ENCODE data around the gene ZMIZ2.
"Not testable (repeated sequence)": the region's sequence is repeated elsewhere in the genome, so short reads cannot be mapped to it uniquely, and the experiment has no call there.

The ZMIZ2 gene, protein sequence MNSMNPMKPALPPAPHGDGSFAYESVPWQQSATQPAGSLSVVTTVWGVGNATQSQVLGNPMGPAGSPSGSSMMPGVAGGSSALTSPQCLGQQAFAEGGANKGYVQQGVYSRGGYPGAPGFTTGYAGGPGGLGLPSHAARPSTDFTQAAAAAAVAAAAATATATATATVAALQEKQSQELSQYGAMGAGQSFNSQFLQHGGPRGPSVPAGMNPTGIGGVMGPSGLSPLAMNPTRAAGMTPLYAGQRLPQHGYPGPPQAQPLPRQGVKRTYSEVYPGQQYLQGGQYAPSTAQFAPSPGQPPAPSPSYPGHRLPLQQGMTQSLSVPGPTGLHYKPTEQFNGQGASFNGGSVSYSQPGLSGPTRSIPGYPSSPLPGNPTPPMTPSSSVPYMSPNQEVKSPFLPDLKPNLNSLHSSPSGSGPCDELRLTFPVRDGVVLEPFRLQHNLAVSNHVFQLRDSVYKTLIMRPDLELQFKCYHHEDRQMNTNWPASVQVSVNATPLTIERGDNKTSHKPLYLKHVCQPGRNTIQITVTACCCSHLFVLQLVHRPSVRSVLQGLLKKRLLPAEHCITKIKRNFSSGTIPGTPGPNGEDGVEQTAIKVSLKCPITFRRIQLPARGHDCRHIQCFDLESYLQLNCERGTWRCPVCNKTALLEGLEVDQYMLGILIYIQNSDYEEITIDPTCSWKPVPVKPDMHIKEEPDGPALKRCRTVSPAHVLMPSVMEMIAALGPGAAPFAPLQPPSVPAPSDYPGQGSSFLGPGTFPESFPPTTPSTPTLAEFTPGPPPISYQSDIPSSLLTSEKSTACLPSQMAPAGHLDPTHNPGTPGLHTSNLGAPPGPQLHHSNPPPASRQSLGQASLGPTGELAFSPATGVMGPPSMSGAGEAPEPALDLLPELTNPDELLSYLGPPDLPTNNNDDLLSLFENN

DNA sequence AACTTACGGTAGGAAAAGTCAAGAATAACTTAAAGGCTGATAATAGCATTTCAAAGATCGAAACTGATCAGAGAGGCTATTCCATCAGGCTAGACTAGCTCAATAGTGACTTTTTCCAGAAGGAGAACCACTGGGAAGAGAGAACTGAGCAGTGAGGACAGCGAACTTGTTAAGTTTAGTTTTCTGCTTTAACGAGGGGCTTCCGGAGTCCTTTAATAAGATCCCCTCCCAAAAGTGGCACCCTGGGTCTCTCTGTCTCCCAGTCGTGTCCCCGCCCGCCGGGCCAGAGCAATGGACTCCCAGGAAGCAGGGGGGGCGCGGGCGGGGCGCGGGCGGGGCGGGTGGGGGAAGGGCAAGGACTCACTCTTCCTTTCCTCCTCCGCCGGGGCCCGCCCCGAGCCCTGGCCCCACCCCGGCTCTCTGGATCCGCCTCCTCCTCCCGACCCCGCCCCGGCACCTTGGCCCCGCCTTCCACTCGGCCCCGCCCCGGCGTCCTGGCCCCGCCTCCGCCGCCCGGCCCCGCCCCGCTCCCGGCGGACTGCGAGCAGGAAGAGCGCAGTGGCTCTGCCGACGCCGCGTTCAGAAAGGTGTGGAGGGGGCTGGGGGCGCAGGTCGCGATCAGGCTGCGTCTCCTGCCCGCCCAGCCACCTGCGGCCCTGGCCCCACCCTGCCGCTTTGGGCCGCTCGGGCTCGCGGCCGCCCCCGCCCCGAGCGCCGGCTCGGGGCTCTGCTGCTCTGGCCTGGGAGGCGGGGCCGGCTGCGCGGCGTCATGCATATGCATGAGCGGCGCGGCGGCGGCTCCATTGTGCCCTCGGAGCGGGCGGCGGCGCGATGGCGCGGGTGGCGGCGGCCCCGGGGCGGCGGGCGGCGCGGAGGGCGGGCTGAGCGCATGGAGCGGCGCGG lies at the start of gene ZMIZ2:
ZMIZ2 (plus strand) TSS at position 803 of the 903 bp plus-strand sequence. CDS start 7,403 bp downstream, outside the sequence.
- Histone ChIP-seq H3K4me1 (ENCODE audit: control insufficient read depth, low read depth, low read length) (peaks cover 15% of the 10 kb centered on the region), H3K27me3 (ENCODE audit: control insufficient read depth, insufficient read depth, low read length) (no peaks in the 10 kb centered on the region), H3K4me3 (ENCODE audit: low read length) (peak within 1 kb of the TSS; percentile 87), H3K9ac (ENCODE audit: low read length) (peak within 1 kb of the TSS; percentile 68), H3K36me3 (ENCODE audit: control insufficient read depth, low read depth, low read length) (no peaks in the 10 kb centered on the region), H3K27ac (ENCODE audit: low read length) (no peak within 1 kb of the TSS), H3K9me3 (ENCODE audit: control insufficient read depth, low read depth, low read length) (no peaks in the 10 kb centered on the region)

- H3K27ac ChIP-seq (ENCODE audit: low read length); H3K4me1 ChIP-seq (ENCODE audit: control insufficient read depth, low read depth, low read length): not testable (repeated sequence)
- peaks cover 45% of the 10 kb centered on the region for H3K36me3 ChIP-seq (ENCODE audit: control insufficient read depth, low read depth, low read length)
These were observed 49.0 kb upstream of the ZMIZ2 start for GRCh38 chr7:44699598-44699997.

GRCh38 chr7:44700322-44700721 lies 48.3 kb upstream of the ZMIZ2 start:
- H3K27me3 ChIP-seq (ENCODE audit: control insufficient read depth, insufficient read depth, low read length) = no peaks in the 10 kb centered on the region
- H3K9me3 ChIP-seq (ENCODE audit: control insufficient read depth, low read depth, low read length) = no peaks in the 10 kb centered on the region
- no peak overlapping the region for H3K27ac ChIP-seq (ENCODE audit: low read length)
- no peak overlapping the region for H3K4me3 ChIP-seq (ENCODE audit: low read length)
- H3K9ac ChIP-seq (ENCODE audit: low read length) = no peak overlapping the region
- no peaks in the 10 kb centered on the region for H3K4me1 ChIP-seq (ENCODE audit: control insufficient read depth, low read depth, low read length)
- H3K36me3 ChIP-seq (ENCODE audit: control insufficient read depth, low read depth, low read length) = peaks cover 41% of the 10 kb centered on the region

More at GRCh38 chr7:44699598-44699997, 49.0 kb upstream of the ZMIZ2 start:
- not testable (repeated sequence) for H3K4me3 ChIP-seq (ENCODE audit: low read length); H3K9me3 ChIP-seq (ENCODE audit: control insufficient read depth, low read depth, low read length); H3K27me3 ChIP-seq (ENCODE audit: control insufficient read depth, insufficient read depth, low read length); H3K9ac ChIP-seq (ENCODE audit: low read length)

GRCh38 chr7:44703391-44703790 lies 45.3 kb upstream of the ZMIZ2 start:
- not testable (repeated sequence) for H3K9ac ChIP-seq (ENCODE audit: low read length); H3K4me3 ChIP-seq (ENCODE audit: low read length); H3K27me3 ChIP-seq (ENCODE audit: control insufficient read depth, insufficient read depth, low read length); H3K27ac ChIP-seq (ENCODE audit: low read length); H3K9me3 ChIP-seq (ENCODE audit: control insufficient read depth, low read depth, low read length); H3K4me1 ChIP-seq (ENCODE audit: control insufficient read depth, low read depth, low read length)
- peaks cover 28% of the 10 kb centered on the region for H3K36me3 ChIP-seq (ENCODE audit: control insufficient read depth, low read depth, low read length)

DNA sequence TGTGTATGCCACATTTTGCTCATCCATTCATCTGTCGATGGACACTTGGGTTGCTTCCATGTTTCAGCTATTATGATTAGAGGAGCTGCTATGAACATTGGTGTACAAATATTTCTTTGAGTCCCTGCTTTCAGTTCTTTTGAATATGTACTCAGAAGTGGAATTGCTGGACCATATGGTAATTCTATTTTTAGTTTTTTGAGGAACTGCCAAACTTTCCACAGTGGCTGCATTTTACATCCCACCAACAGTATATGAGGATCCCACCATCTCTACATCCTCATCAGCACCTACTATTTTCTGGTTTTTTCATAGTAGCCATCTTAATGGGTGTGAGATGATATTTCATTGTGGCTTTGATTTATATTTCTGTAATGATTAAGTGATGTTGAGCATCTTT lies 44.7 kb upstream of the ZMIZ2 start:
- peaks cover 30% of the 10 kb centered on the region for H3K36me3 ChIP-seq (ENCODE audit: control insufficient read depth, low read depth, low read length)
- H3K9me3 ChIP-seq (ENCODE audit: control insufficient read depth, low read depth, low read length) = no peaks in the 10 kb centered on the region
- H3K9ac ChIP-seq (ENCODE audit: low read length) = no peak overlapping the region
- H3K4me3 ChIP-seq (ENCODE audit: low read length) = no peak overlapping the region
- no peaks in the 10 kb centered on the region for H3K4me1 ChIP-seq (ENCODE audit: control insufficient read depth, low read depth, low read length)
- H3K27ac ChIP-seq (ENCODE audit: low read length) = no peak overlapping the region
- no peaks in the 10 kb centered on the region for H3K27me3 ChIP-seq (ENCODE audit: control insufficient read depth, insufficient read depth, low read length)

GRCh38 chr7:44705434-44705833 lies 43.2 kb upstream of the ZMIZ2 start:
- Histone ChIP-seq H3K9me3 (ENCODE audit: control insufficient read depth, low read depth, low read length) (no peaks in the 10 kb centered on the region), H3K4me3 (ENCODE audit: low read length) (no peak overlapping the region), H3K27me3 (ENCODE audit: control insufficient read depth, insufficient read depth, low read length) (no peaks in the 10 kb centered on the region), H3K27ac (ENCODE audit: low read length) (no peak overlapping the region), H3K4me1 (ENCODE audit: control insufficient read depth, low read depth, low read length) (no peaks in the 10 kb centered on the region), H3K9ac (ENCODE audit: low read length) (no peak overlapping the region), H3K36me3 (ENCODE audit: control insufficient read depth, low read depth, low read length) (peaks cover 26% of the 10 kb centered on the region)

- Histone ChIP-seq H3K4me3 (ENCODE audit: low read length) (no peak overlapping the region), H3K9ac (ENCODE audit: low read length) (no peak overlapping the region), H3K9me3 (ENCODE audit: control insufficient read depth, low read depth, low read length) (no peaks in the 10 kb centered on the region), H3K36me3 (ENCODE audit: control insufficient read depth, low read depth, low read length) (peaks cover 24% of the 10 kb centered on the region), H3K4me1 (ENCODE audit: control insufficient read depth, low read depth, low read length) (no peaks in the 10 kb centered on the region), H3K27ac (ENCODE audit: low read length) (no peak overlapping the region), H3K27me3 (ENCODE audit: control insufficient read depth, insufficient read depth, low read length) (no peaks in the 10 kb centered on the region)
These were observed 41.7 kb upstream of the ZMIZ2 start for GRCh38 chr7:44706788-44707557.

DNA sequence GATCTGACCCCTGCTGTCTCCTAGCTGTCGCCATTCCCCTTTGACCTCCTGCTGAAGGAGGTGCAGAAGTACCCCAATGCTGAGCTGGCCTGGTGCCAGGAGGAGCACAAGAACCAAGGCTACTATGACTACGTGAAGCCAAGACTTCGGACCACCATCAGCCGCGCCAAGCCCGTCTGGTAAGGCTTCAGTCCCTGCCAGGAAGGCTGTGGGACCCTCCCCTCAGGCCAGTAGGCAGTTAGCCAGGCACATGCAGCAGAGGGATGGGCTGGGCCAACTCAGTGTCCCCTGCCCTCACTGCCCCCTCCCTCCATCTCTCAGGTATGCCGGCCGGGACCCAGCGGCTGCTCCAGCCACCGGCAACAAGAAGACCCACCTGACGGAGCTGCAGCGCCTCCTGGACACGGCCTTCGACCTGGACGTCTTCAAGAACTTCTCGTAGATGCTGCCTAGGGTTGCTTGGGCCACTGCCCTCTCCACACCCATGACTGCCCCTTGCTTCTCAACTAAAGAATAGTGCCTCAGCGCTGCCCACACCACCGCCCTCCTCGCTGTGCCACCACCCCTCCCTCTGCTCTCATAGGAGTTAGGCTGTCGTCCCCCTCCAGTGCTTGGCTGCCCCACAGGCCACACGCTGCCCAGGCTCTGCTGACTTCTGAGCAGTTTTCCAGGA lies 41.0 kb upstream of the ZMIZ2 start:
- Histone ChIP-seq H3K9ac (ENCODE audit: low read length) (no peak overlapping the region), H3K27ac (ENCODE audit: low read length) (no peak overlapping the region), H3K9me3 (ENCODE audit: control insufficient read depth, low read depth, low read length) (no peaks in the 10 kb centered on the region), H3K27me3 (ENCODE audit: control insufficient read depth, insufficient read depth, low read length) (no peaks in the 10 kb centered on the region), H3K4me3 (ENCODE audit: low read length) (no peak overlapping the region), H3K4me1 (ENCODE audit: control insufficient read depth, low read depth, low read length) (no peaks in the 10 kb centered on the region), H3K36me3 (ENCODE audit: control insufficient read depth, low read depth, low read length) (peaks cover 24% of the 10 kb centered on the region)

DNA sequence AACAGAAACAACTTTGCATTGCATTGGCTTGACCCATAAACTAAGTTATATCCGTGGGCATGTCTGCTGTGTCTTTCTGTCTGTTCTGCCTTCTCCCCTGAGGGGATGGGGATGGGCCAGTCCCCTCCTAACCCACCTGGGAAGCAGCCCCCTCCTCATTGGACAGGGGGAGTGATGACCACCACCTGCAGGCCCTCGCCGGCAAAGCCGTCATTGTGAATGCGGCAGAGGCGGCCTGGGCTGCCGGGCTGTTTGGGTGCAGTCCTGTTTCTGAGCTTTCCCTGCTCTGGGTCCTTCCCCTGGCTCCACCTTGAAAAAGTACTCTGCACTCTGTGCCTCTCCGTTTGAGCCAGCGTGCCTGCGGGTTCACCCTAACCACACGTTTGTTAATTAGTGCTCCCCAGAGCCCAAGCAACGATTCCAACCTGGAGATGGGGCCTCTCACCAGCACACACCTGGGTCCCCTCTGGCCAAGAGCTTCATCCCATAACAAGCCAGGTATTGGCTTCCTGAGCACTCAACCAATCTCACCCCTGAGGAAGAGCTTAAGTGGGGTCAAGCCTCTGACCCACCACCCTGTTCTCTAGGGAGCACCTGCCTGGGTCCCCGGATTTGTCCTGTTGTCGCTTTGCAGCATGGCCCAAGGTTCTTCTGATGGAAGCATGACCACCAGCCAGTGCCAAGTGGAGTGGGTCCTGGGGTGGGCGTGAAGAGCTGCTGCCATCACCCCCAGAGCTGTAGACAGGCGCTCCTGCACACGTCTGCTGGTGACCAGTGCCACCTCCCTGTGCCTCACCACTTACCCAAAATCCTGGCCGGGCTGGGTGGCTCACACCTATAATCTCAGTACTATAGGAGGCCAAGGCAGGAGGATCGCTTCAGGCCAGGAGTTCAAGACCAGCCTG lies 39.4 kb upstream of the ZMIZ2 start:
- no peak overlapping the region for H3K27ac ChIP-seq (ENCODE audit: low read length)
- H3K36me3 ChIP-seq (ENCODE audit: control insufficient read depth, low read depth, low read length) = peaks cover 21% of the 10 kb centered on the region
- H3K9ac ChIP-seq (ENCODE audit: low read length) = no peak overlapping the region
- no peaks in the 10 kb centered on the region for H3K4me1 ChIP-seq (ENCODE audit: control insufficient read depth, low read depth, low read length)
- no peak overlapping the region for H3K4me3 ChIP-seq (ENCODE audit: low read length)
- no peaks in the 10 kb centered on the region for H3K9me3 ChIP-seq (ENCODE audit: control insufficient read depth, low read depth, low read length)
- no peaks in the 10 kb centered on the region for H3K27me3 ChIP-seq (ENCODE audit: control insufficient read depth, insufficient read depth, low read length)
